ENCODE data around the gene FAM177A1. TPM values are rescaled to one million over a fixed set of nuclear protein-coding genes. Genes with fewer than 3 reads are reported as not detected.

FAM177A1 gene
- total RNA-seq, 1 donor from 2014 or later, result 94.8 TPM

- H3K27me3 Mint-ChIP-seq (ENCODE audit: low read depth, unreplicated experiment), result no peaks in the 10 kb centered on the region
- peak overlapping the region; percentile 93 for H3K4me3 Mint-ChIP-seq (ENCODE audit: unreplicated experiment)
- FAIRE-seq, result no peak
- Histone ChIP-seq H4K20me1 (ENCODE audit: insufficient read depth, low read length) (peaks cover 12% of the 10 kb centered on the region), H2AFZ (ENCODE audit: low read depth, low read length) (peak overlapping the region; percentile 77), H3K9me3 (ENCODE audit: insufficient read depth, low read depth, low read length) (no peaks in the 10 kb centered on the region), H3K4me1 (ENCODE audit: insufficient read depth, low read length) (peaks cover 3% of the 10 kb centered on the region), H3K4me3 (ENCODE audit: insufficient read depth, low read depth, low read length) (peak overlapping the region; percentile 93), H3K27me3 (ENCODE audit: insufficient read depth, low read length) (no peaks in the 10 kb centered on the region), H3K9ac (ENCODE audit: low read length) (peak overlapping the region; percentile 98), H3K4me2 (ENCODE audit: low read length) (peak overlapping the region; percentile 98), H3K79me2 (ENCODE audit: insufficient read depth, low read length) (peaks cover 28% of the 10 kb centered on the region), H3K36me3 (ENCODE audit: insufficient read depth, low read length) (no peaks in the 10 kb centered on the region), H3K27ac (ENCODE audit: low read depth, low read length) (peak overlapping the region; percentile 98)
- H3K9me3 Mint-ChIP-seq (ENCODE audit: unreplicated experiment), result no peaks in the 10 kb centered on the region
- DNase-seq (ENCODE audit: low read depth), result no peak
- no peaks in the 10 kb centered on the region for H3K36me3 Mint-ChIP-seq (ENCODE audit: low read depth, unreplicated experiment)
- H3K4me1 Mint-ChIP-seq (ENCODE audit: low read depth, unreplicated experiment), result peaks cover 10% of the 10 kb centered on the region
- peak overlapping the region; percentile 97 for H3K27ac Mint-ChIP-seq (ENCODE audit: unreplicated experiment)
- TF ChIP-seq, protein P1, sequence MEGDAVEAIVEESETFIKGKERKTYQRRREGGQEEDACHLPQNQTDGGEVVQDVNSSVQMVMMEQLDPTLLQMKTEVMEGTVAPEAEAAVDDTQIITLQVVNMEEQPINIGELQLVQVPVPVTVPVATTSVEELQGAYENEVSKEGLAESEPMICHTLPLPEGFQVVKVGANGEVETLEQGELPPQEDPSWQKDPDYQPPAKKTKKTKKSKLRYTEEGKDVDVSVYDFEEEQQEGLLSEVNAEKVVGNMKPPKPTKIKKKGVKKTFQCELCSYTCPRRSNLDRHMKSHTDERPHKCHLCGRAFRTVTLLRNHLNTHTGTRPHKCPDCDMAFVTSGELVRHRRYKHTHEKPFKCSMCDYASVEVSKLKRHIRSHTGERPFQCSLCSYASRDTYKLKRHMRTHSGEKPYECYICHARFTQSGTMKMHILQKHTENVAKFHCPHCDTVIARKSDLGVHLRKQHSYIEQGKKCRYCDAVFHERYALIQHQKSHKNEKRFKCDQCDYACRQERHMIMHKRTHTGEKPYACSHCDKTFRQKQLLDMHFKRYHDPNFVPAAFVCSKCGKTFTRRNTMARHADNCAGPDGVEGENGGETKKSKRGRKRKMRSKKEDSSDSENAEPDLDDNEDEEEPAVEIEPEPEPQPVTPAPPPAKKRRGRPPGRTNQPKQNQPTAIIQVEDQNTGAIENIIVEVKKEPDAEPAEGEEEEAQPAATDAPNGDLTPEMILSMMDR (IDR thresholded peaks at IDR 0.05; ENCODE audit: insufficient read depth, low read depth, low read length), result no peak
- TF ChIP-seq EZH2 (IDR thresholded peaks at IDR 0.05; ENCODE audit: insufficient read depth, low read length), result no peak
Observed at GRCh38 chr14:35045798-35046047, 349 bp upstream of the FAM177A1 start.

DNA sequence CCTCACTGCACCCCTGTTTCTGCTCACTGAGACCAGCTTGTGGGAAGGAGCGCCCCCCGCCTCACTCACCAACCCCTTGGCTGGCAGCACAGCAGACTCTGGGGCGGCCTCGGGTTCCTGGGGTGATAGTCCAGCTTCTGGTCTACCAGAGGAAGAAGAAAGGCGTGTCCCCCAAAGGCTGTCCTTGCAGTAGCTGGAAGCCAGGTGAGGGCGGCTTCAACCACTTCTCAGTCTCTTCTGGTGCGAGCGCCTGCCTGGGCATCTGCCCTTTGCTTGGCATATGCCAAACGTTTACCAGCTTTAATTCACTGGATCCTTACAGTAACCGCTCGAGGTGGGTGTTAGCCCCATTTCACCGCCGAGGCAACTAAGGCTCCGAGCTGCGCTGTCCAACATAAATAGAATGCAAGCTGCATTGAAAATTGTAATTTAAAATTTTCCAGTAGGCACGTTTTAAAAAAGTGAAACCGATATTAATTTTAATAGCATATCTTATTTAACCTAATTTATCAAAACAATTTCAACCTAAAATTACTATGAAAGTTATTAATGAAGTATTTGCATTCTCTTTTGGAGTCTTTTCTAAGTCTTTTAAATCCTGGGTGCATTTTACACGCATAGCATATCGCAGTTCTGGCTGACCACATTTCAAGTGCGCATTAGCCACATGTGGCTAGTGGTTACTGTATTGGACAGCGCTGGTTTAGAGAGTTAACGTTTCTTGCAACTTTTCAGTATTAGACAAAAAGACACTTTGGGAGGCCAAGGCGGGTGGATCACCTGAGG is 872 bp downstream of the FAM177A1 start:
- peaks cover 36% of the 10 kb centered on the region for H3K79me2 ChIP-seq (ENCODE audit: insufficient read depth, low read length)
- peak overlapping the region; percentile 87 for H2AFZ ChIP-seq (ENCODE audit: low read depth, low read length)
- TF ChIP-seq, protein P1 (IDR thresholded peaks at IDR 0.05; ENCODE audit: insufficient read depth, low read depth, low read length), result no peak
- no peak for TF ChIP-seq EZH2 (IDR thresholded peaks at IDR 0.05; ENCODE audit: insufficient read depth, low read length)
- H3K27ac Mint-ChIP-seq (ENCODE audit: unreplicated experiment), result peak overlapping the region; percentile 93
- peaks cover 11% of the 10 kb centered on the region for H3K4me1 Mint-ChIP-seq (ENCODE audit: low read depth, unreplicated experiment)
- peak overlapping the region; percentile 90 for H3K4me3 Mint-ChIP-seq (ENCODE audit: unreplicated experiment)
- H3K9me3 ChIP-seq (ENCODE audit: insufficient read depth, low read depth, low read length), result no peaks in the 10 kb centered on the region
- peaks cover 12% of the 10 kb centered on the region for H4K20me1 ChIP-seq (ENCODE audit: insufficient read depth, low read length)
- peaks cover 3% of the 10 kb centered on the region for H3K4me1 ChIP-seq (ENCODE audit: insufficient read depth, low read length)
- DNase-seq (ENCODE audit: low read depth) (peak; percentile 23), FAIRE-seq (no peak)
- peak overlapping the region; percentile 98 for H3K9ac ChIP-seq (ENCODE audit: low read length)
- H3K9me3 Mint-ChIP-seq (ENCODE audit: unreplicated experiment), result no peaks in the 10 kb centered on the region
- no peaks in the 10 kb centered on the region for H3K27me3 Mint-ChIP-seq (ENCODE audit: low read depth, unreplicated experiment)
- H3K27ac ChIP-seq (ENCODE audit: low read depth, low read length), result peak overlapping the region; percentile 90
- no peaks in the 10 kb centered on the region for H3K36me3 Mint-ChIP-seq (ENCODE audit: low read depth, unreplicated experiment)
- no peaks in the 10 kb centered on the region for H3K27me3 ChIP-seq (ENCODE audit: insufficient read depth, low read length)
- H3K36me3 ChIP-seq (ENCODE audit: insufficient read depth, low read length), result peaks cover 2% of the 10 kb centered on the region
- peak overlapping the region; percentile 98 for H3K4me2 ChIP-seq (ENCODE audit: low read length)
- H3K4me3 ChIP-seq (ENCODE audit: insufficient read depth, low read depth, low read length), result peak overlapping the region; percentile 78

DNA sequence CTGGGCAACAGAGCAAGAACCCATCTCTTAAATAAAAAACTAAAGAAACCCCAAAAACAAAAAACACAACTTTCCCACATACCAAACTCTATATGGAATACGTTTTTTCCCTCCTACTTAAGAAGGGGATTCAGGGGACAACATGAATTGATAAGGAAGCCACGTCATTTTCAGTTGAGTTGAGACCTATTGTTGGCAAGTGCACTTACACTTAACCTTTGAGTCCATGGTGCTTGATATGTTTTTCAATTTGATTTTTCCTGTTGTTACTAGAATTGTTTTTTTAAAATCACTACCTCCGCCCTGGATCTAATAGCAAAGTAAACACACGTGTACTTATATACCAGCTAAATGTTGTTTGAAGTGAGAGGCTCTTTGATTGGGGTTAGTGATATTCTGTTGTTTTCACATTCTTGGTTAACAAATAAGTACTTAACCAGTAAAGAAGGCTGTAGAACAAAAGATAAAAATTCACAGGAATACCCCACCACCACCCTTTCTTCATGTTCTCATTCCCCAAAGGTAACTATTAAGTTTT is 2.0 kb downstream of the FAM177A1 start:
- H3K36me3 Mint-ChIP-seq (ENCODE audit: low read depth, unreplicated experiment), result no peaks in the 10 kb centered on the region
- H3K27me3 Mint-ChIP-seq (ENCODE audit: low read depth, unreplicated experiment), result no peaks in the 10 kb centered on the region
- peaks cover 12% of the 10 kb centered on the region for H4K20me1 ChIP-seq (ENCODE audit: insufficient read depth, low read length)
- no peaks in the 10 kb centered on the region for H3K27me3 ChIP-seq (ENCODE audit: insufficient read depth, low read length)
- TF ChIP-seq EZH2 (IDR thresholded peaks at IDR 0.05; ENCODE audit: insufficient read depth, low read length), result no peak
- TF ChIP-seq, protein P1 (IDR thresholded peaks at IDR 0.05; ENCODE audit: insufficient read depth, low read depth, low read length), result no peak
- H3K4me1 ChIP-seq (ENCODE audit: insufficient read depth, low read length), result peaks cover 3% of the 10 kb centered on the region
- H3K9me3 Mint-ChIP-seq (ENCODE audit: unreplicated experiment), result no peaks in the 10 kb centered on the region
- H3K36me3 ChIP-seq (ENCODE audit: insufficient read depth, low read length), result peaks cover 5% of the 10 kb centered on the region
- DNase-seq (ENCODE audit: low read depth) (no peak), FAIRE-seq (no peak)
- H3K27ac ChIP-seq (ENCODE audit: low read depth, low read length), result no peak overlapping the region
- H3K4me3 ChIP-seq (ENCODE audit: insufficient read depth, low read depth, low read length), result peak overlapping the region; percentile 25
- peak overlapping the region; percentile 98 for H3K4me2 ChIP-seq (ENCODE audit: low read length)
- H3K4me3 Mint-ChIP-seq (ENCODE audit: unreplicated experiment), result peak overlapping the region; percentile 90
- peaks cover 40% of the 10 kb centered on the region for H3K79me2 ChIP-seq (ENCODE audit: insufficient read depth, low read length)
- H3K4me1 Mint-ChIP-seq (ENCODE audit: low read depth, unreplicated experiment), result peaks cover 11% of the 10 kb centered on the region
- H3K9ac ChIP-seq (ENCODE audit: low read length), result no peak overlapping the region
- H3K27ac Mint-ChIP-seq (ENCODE audit: unreplicated experiment), result peak overlapping the region; percentile 42
- H2AFZ ChIP-seq (ENCODE audit: low read depth, low read length), result no peak overlapping the region
- H3K9me3 ChIP-seq (ENCODE audit: insufficient read depth, low read depth, low read length), result no peaks in the 10 kb centered on the region

Data from astrocyte (in vitro differentiated cells and primary cell).